HCT116 (cell line): ENCODE measurements around the gene GTPBP1. TPM values are rescaled to one million over a fixed set of nuclear protein-coding genes. Genes with fewer than 3 reads are reported as not detected.
A peak's percentile ranks its signal among the peaks of the same experiment; 100 is the strongest.

Experiments
- ATAC-seq: fragments of 200-7000 bp; cut with Tn5 transposase; 2 replicates; pipeline ENCODE4 v1.9.1; 2020; ENCODE audit warnings: mild to moderate bottlenecking, moderate library complexity
- BruUV-seq: library from RNA; stranded (reverse); fragments of 400-500 nt; replicated peaks from 2 replicates; lab custom pipeline; 2021; lab: Mats Ljungman, UMichigan
- CTCF ChIA-PET: fragments of 300-600 bp; sonication (Branson Sonifier 250); formaldehyde crosslinking; loops from one replicate; lab custom pipeline; 2021; ENCODE audit warnings: antibody characterized with exemption; lab: Charles Lee
- POLR2A ChIA-PET: fragments of 300-600, 350-600 bp; sonication (Branson Sonifier 250); formaldehyde crosslinking; loops from one replicate; lab custom pipeline; 2021; ENCODE audit warnings: antibody characterized with exemption; lab: Charles Lee
- RAD21 ChIA-PET, 2 experiments: fragments of 300-600 bp; sonication (Branson Sonifier 250); formaldehyde crosslinking; loops; one replicate each; lab custom pipeline; 2023; ENCODE audit warnings: low total read pairs in 2 of 2; ENCODE audit not compliant: uncharacterized antibody in 2 of 2, unreplicated experiment in 2 of 2, low non-redundant PET in 1 of 2; lab: Charles Lee
- DNase-seq: peaks from one replicate; pipeline ENCODE4 v3.0.0-alpha.2; 2010; ENCODE audit warnings: low read depth, low spot score
- H2AFZ ChIP-seq: fragments of 200-600 bp; shearing (Covaris generic), sonication (generic); 2 replicates; pipeline ENCODE4 v1.6.1; 2017; ENCODE audit warnings: low read depth, mixed run types, mixed read lengths, antibody characterized with exemption, low read length; ENCODE audit not compliant: poor library complexity, severe bottlenecking
- H3K27ac ChIP-seq: 2 replicates; pipeline ENCODE4 v1.5.1; 2012; ENCODE audit warnings: low read depth, low read length
- H3K27me3 ChIP-seq: fragments of 200-600 bp; sonication (generic); 2 replicates; pipeline ENCODE4 v1.6.1; 2016; ENCODE audit warnings: mixed run types, low read length, mixed read lengths; ENCODE audit not compliant: insufficient read depth
- H3K36me3 ChIP-seq, 2 experiments: fragments of 200-500 bp in 1 of 2; fragments of 200-600 bp in 1 of 2; sonication (Bioruptor generic) in 1 of 2; sonication (generic) in 1 of 2; 2 replicates each; pipeline versions ENCODE4 v1.5.1 to v1.6.1; 2014 to 2016; ENCODE audit warnings: low read length in 2 of 2, inconsistent platforms in 1 of 2, mixed read lengths in 1 of 2, mixed run types in 1 of 2; ENCODE audit not compliant: insufficient read depth in 2 of 2, control insufficient read depth in 1 of 2
- H3K4me1 ChIP-seq, 2 experiments: fragments of 200-600 bp in 1 of 2; sonication (generic) in 1 of 2; 2 replicates each; pipeline versions ENCODE4 v1.5.1 to v1.6.1; 2012 to 2017; ENCODE audit warnings: low read length in 2 of 2, inconsistent platforms in 1 of 2, mild to moderate bottlenecking in 1 of 2, mixed read lengths in 1 of 2, mixed run types in 1 of 2, moderate library complexity in 1 of 2; ENCODE audit not compliant: insufficient read depth in 2 of 2, control insufficient read depth in 1 of 2
- H3K4me2 ChIP-seq: fragments of 200-600 bp; sonication (generic); 2 replicates; pipeline ENCODE4 v1.6.1; 2017; ENCODE audit warnings: mixed run types, low read length, mixed read lengths
- H3K4me3 ChIP-seq, 2 experiments: fragments of 200-600 bp in 1 of 2; sonication (generic) in 1 of 2; replicated peaks in 1 of 2; 2 replicates each; pipeline ENCODE4 v1.5.1; 2011 to 2016; ENCODE audit warnings: low read length in 2 of 2, control low read depth in 1 of 2, low read depth in 1 of 2, mild to moderate bottlenecking in 1 of 2, mixed read lengths in 1 of 2, mixed run types in 1 of 2
- H3K79me2 ChIP-seq: fragments of 200-600 bp; sonication (generic); 2 replicates; pipeline ENCODE4 v1.6.1; 2017; ENCODE audit warnings: mild to moderate bottlenecking, mixed run types, low read length, moderate library complexity, mixed read lengths; ENCODE audit not compliant: insufficient read depth
- H3K9ac ChIP-seq: fragments of 200-600 bp; sonication (generic); 2 replicates; pipeline ENCODE4 v1.6.1; 2016; ENCODE audit warnings: low read length, mixed read lengths
- H3K9me2 ChIP-seq: fragments of 200-600 bp; sonication (generic), shearing (Covaris generic); 2 replicates; pipeline ENCODE4 v1.6.1; 2017; ENCODE audit warnings: mixed run types, mild to moderate bottlenecking, moderate library complexity; ENCODE audit not compliant: insufficient read depth
- H3K9me3 ChIP-seq, 2 experiments: fragments of 200-500 bp in 1 of 2; fragments of 200-600 bp in 1 of 2; sonication (Bioruptor generic) in 1 of 2; sonication (generic) in 1 of 2; 2 replicates each; pipeline ENCODE4 v1.6.1; 2014 to 2017; ENCODE audit warnings: low read length in 2 of 2, mixed read lengths in 2 of 2, inconsistent platforms in 1 of 2, low read depth in 1 of 2, mild to moderate bottlenecking in 1 of 2, mixed run types in 1 of 2, moderate library complexity in 1 of 2; ENCODE audit not compliant: control insufficient read depth in 1 of 2, insufficient read depth in 1 of 2
- H4K20me1 ChIP-seq: fragments of 200-600 bp; sonication (generic), shearing (Covaris generic); 2 replicates; pipeline ENCODE4 v1.6.1; 2017; ENCODE audit warnings: mixed run types, mild to moderate bottlenecking, moderate library complexity; ENCODE audit not compliant: insufficient read depth
- ATF3 ChIP-seq: IDR thresholded peaks from 2 replicates; pipeline ENCODE4 v1.6.1; 2012
- CBX3 ChIP-seq: IDR thresholded peaks from 2 replicates; pipeline ENCODE4 v1.6.1; 2012; ENCODE audit warnings: low read depth
- CEBPB ChIP-seq: IDR thresholded peaks from 2 replicates; pipeline ENCODE4 v1.6.1; 2012; ENCODE audit warnings: low read depth
- CTCF ChIP-seq, 3 experiments: fragments of 200-600 bp in 1 of 3; sonication (generic) in 1 of 3; IDR thresholded peaks in 2 of 3; conservative IDR thresholded peaks in 1 of 3; 2 replicates each; pipeline ENCODE4 v1.5.1; 2012 to 2017; ENCODE audit warnings: low read depth in 2 of 3, low read length in 2 of 3, antibody characterized with exemption in 1 of 3, borderline replicate concordance in 1 of 3, control low read depth in 1 of 3, mild to moderate bottlenecking in 1 of 3, mixed read lengths in 1 of 3, mixed run types in 1 of 3, moderate library complexity in 1 of 3; ENCODE audit not compliant: insufficient read depth in 1 of 3
- EGR1 ChIP-seq: IDR thresholded peaks from 2 replicates; pipeline ENCODE4 v1.6.1; 2012; ENCODE audit warnings: low read depth
- ELF1 ChIP-seq: IDR thresholded peaks from 2 replicates; pipeline ENCODE4 v1.6.1; 2012; ENCODE audit warnings: low read depth, borderline replicate concordance
- EZH2 ChIP-seq: fragments of 200-600 bp; sonication (generic); IDR thresholded peaks from 2 replicates; pipeline ENCODE4 v1.6.1; 2017; ENCODE audit warnings: antibody characterized with exemption, mixed run types
- EZH2phosphoT487 ChIP-seq: fragments of 200-600 bp; IDR thresholded peaks from 2 replicates; pipeline ENCODE4 v1.6.1; 2018; ENCODE audit warnings: antibody characterized with exemption, borderline replicate concordance
- FOSL1 ChIP-seq: IDR thresholded peaks from 2 replicates; pipeline ENCODE4 v1.6.1; 2012; ENCODE audit warnings: low read depth
- JUND ChIP-seq: IDR thresholded peaks from 2 replicates; pipeline ENCODE4 v1.6.1; 2012
- MAX ChIP-seq: IDR thresholded peaks from 2 replicates; pipeline ENCODE4 v1.6.1; 2012
- POLR2A ChIP-seq: IDR thresholded peaks from 2 replicates; pipeline ENCODE4 v1.7.0; 2011; ENCODE audit warnings: borderline replicate concordance; ENCODE audit not compliant: insufficient read depth, insufficient read length; ENCODE audit errors: extremely low read depth
- POLR2AphosphoS5 ChIP-seq: IDR thresholded peaks from 2 replicates; pipeline ENCODE4 v1.6.1; 2011; ENCODE audit warnings: mild to moderate bottlenecking, low read depth, low read length, moderate library complexity
- RAD21 ChIP-seq: IDR thresholded peaks from 2 replicates; pipeline ENCODE4 v1.6.1; 2012; ENCODE audit warnings: low read depth, mild to moderate bottlenecking
- REST ChIP-seq: IDR thresholded peaks from 2 replicates; pipeline ENCODE4 v1.6.1; 2012; ENCODE audit warnings: low read depth
- SIN3A ChIP-seq: IDR thresholded peaks from 2 replicates; pipeline ENCODE4 v1.6.1; 2012; ENCODE audit warnings: low read depth
- SP1 ChIP-seq: IDR thresholded peaks from 2 replicates; pipeline ENCODE4 v1.6.1; 2012; ENCODE audit warnings: low read depth
- SRF ChIP-seq: IDR thresholded peaks from 2 replicates; pipeline ENCODE4 v1.6.1; 2012; ENCODE audit warnings: low read depth
- TCF7L2 ChIP-seq: IDR thresholded peaks from 2 replicates; pipeline ENCODE4 v1.7.0; 2011; ENCODE audit warnings: borderline replicate concordance, inconsistent platforms; ENCODE audit not compliant: insufficient read depth, insufficient read length; ENCODE audit errors: extremely low read depth
- YY1 ChIP-seq: IDR thresholded peaks from 2 replicates; pipeline ENCODE4 v1.6.1; 2011; ENCODE audit warnings: low read length, low read depth, moderate library complexity, mild to moderate bottlenecking; ENCODE audit not compliant: insufficient replicate concordance; ENCODE audit errors: extremely low read depth
- ZFX ChIP-seq: fragments of 450-650 bp; IDR thresholded peaks from 2 replicates; pipeline ENCODE4 v1.6.1; 2017
- ZNF274 ChIP-seq: fragments of 200-500 bp; sonication (Bioruptor generic); IDR thresholded peaks from 2 replicates; pipeline ENCODE4 v1.6.1; 2014; ENCODE audit warnings: mild to moderate bottlenecking, low read depth, low read length, inconsistent platforms
- intact Hi-C: fragments of 100-400 bp; cut with micrococcal nuclease; formaldehyde crosslinking; loops from 2 replicates; pipeline ENCODE4 v1.10.0; 2022
- total RNA-seq: library from RNA; stranded (reverse); gene quantifications from one replicate; pipeline ENCODE4 v1.2.1, GENCODE V29; 2021; ENCODE audit not compliant: unreplicated experiment

The GTPBP1 gene
- total RNA-seq, 1 experiment from 2014 or later = 48.2 TPM

GRCh38 chr22:38696606-38697424 lies 8.9 kb upstream of the GTPBP1 start:
- DNase-seq = peak; percentile 68
- H3K9ac ChIP-seq = peak overlapping the region; percentile 50
- no peak for ATAC-seq
- TF ChIP-seq EZH2phosphoT487 = no peak
- TF ChIP-seq ELF1 = no peak
- no peak for TF ChIP-seq RAD21
- peak; percentile 62 for TF ChIP-seq JUND
- TF ChIP-seq YY1 = peak; percentile 85
- TF ChIP-seq ZNF274 = no peak
- TF ChIP-seq POLR2A = no peak
- TF ChIP-seq CBX3 = no peak
- TF ChIP-seq SRF = no peak
- peak; percentile 80 for TF ChIP-seq FOSL1
- no peak for TF ChIP-seq TCF7L2
- peak; percentile 29; the same call in 1 of the 2 replicates for TF ChIP-seq POLR2AphosphoS5
- TF ChIP-seq REST = no peak
- peak; percentile 21 for TF ChIP-seq SP1
- TF ChIP-seq MAX = no peak
- TF ChIP-seq ZFX = no peak
- TF ChIP-seq EZH2 = no peak
- TF ChIP-seq CTCF (IDR thresholded peaks at IDR 0.05 in 2 of 3, conservative IDR thresholded peaks at IDR 0.05 in 1 of 3; ENCODE audit: borderline replicate concordance in 1 of 3, insufficient read depth in 1 of 3, low read depth in 2 of 3, low read length in 2 of 3) = no peak
- no peak for TF ChIP-seq ATF3
- peak; percentile 46; the same call in 1 of the 2 replicates for TF ChIP-seq SIN3A
- TF ChIP-seq CEBPB = no peak; the same call in none of the 2 replicates
- no peak for TF ChIP-seq EGR1

More at GRCh38 chr22:38696606-38697424, 8.9 kb upstream of the GTPBP1 start:
- peaks cover 85% of the 10 kb centered on the region for H3K79me2 ChIP-seq
- ChIA-PET CTCF (interaction anchor here (1.2 to 1.6 kb wide), 3 partner anchors 15 to 644 kb away, joined by 3 to 10 read pairs (median 4); partner anchors contain the start of gene TOMM22), POLR2A (interaction anchor here (1.3 to 4.0 kb wide), 3 partner anchors 9 to 14 kb away, joined by 3 to 26 read pairs (median 14); partner anchors contain the start of genes GTPBP1 and TOMM22), RAD21 (no interaction called here)
- peak overlapping the region; percentile 11 to 26; a peak in 3 of 4 replicates for H3K4me3 ChIP-seq
- H3K4me1 ChIP-seq = peaks cover 32 to 62% of the 10 kb centered on the region in 2 experiments
- no peaks in the 10 kb centered on the region for H3K9me2 ChIP-seq
- H3K27ac ChIP-seq = peak overlapping the region; percentile 66
- H3K27me3 ChIP-seq = no peaks in the 10 kb centered on the region
- H3K9me3 ChIP-seq = no peaks in the 10 kb centered on the region
- no peak overlapping the region for H2AFZ ChIP-seq
- peak overlapping the region; percentile 95 for H3K4me2 ChIP-seq
- no TSS peak for BruUV-seq
- H3K36me3 ChIP-seq = peaks cover 2 to 18% of the 10 kb centered on the region in 2 experiments; a peak in 2 of 4 replicates
- intact Hi-C loops = no loop called here
- no peaks in the 10 kb centered on the region for H4K20me1 ChIP-seq
